PFSK-1 (cell line): Measurements from ENCODE around the gene RAD51B.

Source experiments
- FOXP2 ChIP-seq: optimal IDR thresholded peaks from 2 replicates; pipeline ENCODE3; 2011; ENCODE audit warnings: borderline replicate concordance, control low read depth, inconsistent platforms; ENCODE audit not compliant: insufficient read depth; ENCODE audit errors: extremely low read length, extremely low read depth
- SIN3A ChIP-seq: IDR thresholded peaks from 2 replicates; pipeline ENCODE4 v1.6.1; 2012; ENCODE audit warnings: mild to moderate bottlenecking, low read length, moderate library complexity, borderline replicate concordance; ENCODE audit not compliant: insufficient read depth
- TAF1 ChIP-seq: IDR thresholded peaks from 2 replicates; pipeline ENCODE4 v1.6.1; 2012; ENCODE audit warnings: low read length, control low read depth, borderline replicate concordance; ENCODE audit not compliant: insufficient read depth

DNA sequence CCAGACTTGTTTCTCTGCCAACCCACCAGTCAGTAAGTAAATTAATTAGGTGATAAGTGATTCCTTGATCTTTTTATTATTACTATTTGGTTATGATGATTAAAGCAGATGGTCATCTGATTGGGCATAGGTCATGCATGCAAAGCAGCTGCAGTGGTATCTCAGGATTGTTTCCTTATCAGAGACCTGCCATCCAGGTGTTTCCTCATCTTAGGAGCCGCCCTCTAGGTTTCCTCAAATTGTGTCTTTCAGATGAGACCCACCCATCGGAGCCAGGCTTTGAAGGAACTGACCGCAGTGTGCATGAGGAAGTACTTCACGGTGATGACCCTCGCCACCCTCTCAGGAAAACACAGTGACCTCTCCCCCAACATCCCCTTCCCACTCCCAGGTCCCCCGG, 910.0 kb downstream of the RAD51B start:
- no peak for TF ChIP-seq TAF1
- TF ChIP-seq FOXP2 = no peak
- TF ChIP-seq SIN3A = no peak
